ENCODE results near the gene RAPGEF6. TPM values are rescaled to one million over a fixed set of nuclear protein-coding genes. Genes with fewer than 3 reads are reported as not detected.
A peak's percentile ranks its signal among the peaks of the same experiment; 100 is the strongest.

Gene RAPGEF6
- total RNA-seq, 6 experiments from 2014 or later: 7.3 to 12.0 (median 10.2) TPM

- Mint-ChIP-seq H3K4me1 (ENCODE audit: low read depth) (no peaks in the 10 kb centered on the region), H3K27me3 (ENCODE audit: insufficient read depth) (no peaks in the 10 kb centered on the region), H3K27ac (no peak overlapping the region), H3K36me3 (ENCODE audit: low read depth) (peaks cover 10% of the 10 kb centered on the region), H3K4me3 (no peak overlapping the region), H3K9me3 (no peaks in the 10 kb centered on the region)
- DNase-seq: no peak
- no peak for TF ChIP-seq CTCF (IDR thresholded peaks at IDR 0.05)
These were observed 201.9 kb downstream of the RAPGEF6 start for GRCh38 chr5:131433109-131433508.

GRCh38 chr5:131431794-131432193, 203.2 kb downstream of the RAPGEF6 start:
- peaks cover 10% of the 10 kb centered on the region for H3K36me3 Mint-ChIP-seq (ENCODE audit: low read depth)
- no peak overlapping the region for H3K27ac Mint-ChIP-seq
- no peaks in the 10 kb centered on the region for H3K9me3 Mint-ChIP-seq
- H3K27me3 Mint-ChIP-seq (ENCODE audit: insufficient read depth): no peaks in the 10 kb centered on the region
- H3K4me3 Mint-ChIP-seq: no peak overlapping the region
- no peak for DNase-seq
- no peak for TF ChIP-seq CTCF (IDR thresholded peaks at IDR 0.05)
- no peaks in the 10 kb centered on the region for H3K4me1 Mint-ChIP-seq (ENCODE audit: low read depth)

- no peak for TF ChIP-seq CTCF (IDR thresholded peaks at IDR 0.05)
- Mint-ChIP-seq H3K27ac (no peak overlapping the region), H3K4me3 (no peak overlapping the region), H3K36me3 (ENCODE audit: low read depth) (peaks cover 10% of the 10 kb centered on the region), H3K9me3 (no peaks in the 10 kb centered on the region), H3K4me1 (ENCODE audit: low read depth) (no peaks in the 10 kb centered on the region), H3K27me3 (ENCODE audit: insufficient read depth) (no peaks in the 10 kb centered on the region)
- DNase-seq: no peak
These were observed 204.2 kb downstream of the RAPGEF6 start for GRCh38 chr5:131430794-131431193.

- Mint-ChIP-seq H3K4me3 (no peak overlapping the region), H3K9me3 (no peaks in the 10 kb centered on the region), H3K36me3 (ENCODE audit: low read depth) (peaks cover 5% of the 10 kb centered on the region; the same call in 1 of the 2 replicates), H3K27me3 (ENCODE audit: insufficient read depth) (no peaks in the 10 kb centered on the region), H3K4me1 (ENCODE audit: low read depth) (peaks cover 6% of the 10 kb centered on the region; the same call in 1 of the 2 replicates), H3K27ac (no peak overlapping the region)
- TF ChIP-seq CTCF (IDR thresholded peaks at IDR 0.05): no peak
- no peak for DNase-seq
These were observed 209.0 kb downstream of the RAPGEF6 start for GRCh38 chr5:131426011-131426410.

- Mint-ChIP-seq H3K4me1 (ENCODE audit: low read depth) (peaks cover 6% of the 10 kb centered on the region; the same call in 1 of the 2 replicates), H3K27ac (no peak overlapping the region), H3K9me3 (no peaks in the 10 kb centered on the region), H3K36me3 (ENCODE audit: low read depth) (no peaks in the 10 kb centered on the region; the same call in 1 of the 2 replicates), H3K27me3 (ENCODE audit: insufficient read depth) (no peaks in the 10 kb centered on the region), H3K4me3 (no peak overlapping the region)
- TF ChIP-seq CTCF (IDR thresholded peaks at IDR 0.05): peak; percentile 74
- no peak for DNase-seq
These were observed 212.0 kb downstream of the RAPGEF6 start for GRCh38 chr5:131423056-131423455.

GRCh38 chr5:131419877-131420276, 215.2 kb downstream of the RAPGEF6 start:
- Mint-ChIP-seq H3K27me3 (ENCODE audit: insufficient read depth) (no peaks in the 10 kb centered on the region), H3K27ac (no peak overlapping the region), H3K9me3 (no peaks in the 10 kb centered on the region), H3K36me3 (ENCODE audit: low read depth) (no peaks in the 10 kb centered on the region), H3K4me3 (no peak overlapping the region), H3K4me1 (ENCODE audit: low read depth) (peaks cover 12% of the 10 kb centered on the region)
- no peak for DNase-seq
- no peak for TF ChIP-seq CTCF (IDR thresholded peaks at IDR 0.05)

All from HFFc6 (cell line).